DOHH2 (cell line): ENCODE data around the gene ITGA11.

ENCODE experiments used
- H3F3A ChIP-seq: fragments of 200-600 bp; sonication (generic), shearing (Covaris generic); 2 replicates; pipeline ENCODE4 v1.6.0; 2016; ENCODE audit warnings: antibody characterized with exemption, mild to moderate bottlenecking; ENCODE audit not compliant: control insufficient read depth, insufficient read depth
- H3K27ac ChIP-seq: fragments of 200-600 bp; sonication (generic); 2 replicates; pipeline ENCODE4 v1.5.1; 2014; ENCODE audit warnings: low read depth, mild to moderate bottlenecking, low read length, moderate library complexity
- H3K27me3 ChIP-seq: fragments of 200-600 bp; sonication (generic); 2 replicates; pipeline ENCODE4 v1.6.1; 2014; ENCODE audit warnings: mild to moderate bottlenecking, low read length, mixed read lengths; ENCODE audit not compliant: control insufficient read depth
- H3K36me3 ChIP-seq: fragments of 200-600 bp; sonication (generic); 2 replicates; pipeline ENCODE4 v1.6.1; 2014; ENCODE audit warnings: mild to moderate bottlenecking, low read length, moderate library complexity, mixed read lengths; ENCODE audit not compliant: control insufficient read depth
- H3K4me1 ChIP-seq: fragments of 200-600 bp; sonication (generic); 2 replicates; pipeline ENCODE4 v1.6.1; 2014; ENCODE audit warnings: mild to moderate bottlenecking, low read length, mixed read lengths; ENCODE audit not compliant: control insufficient read depth
- H3K4me2 ChIP-seq: fragments of 200-600 bp; sonication (generic); 2 replicates; pipeline ENCODE4 v1.6.0; 2014; ENCODE audit warnings: mild to moderate bottlenecking, low read length, moderate library complexity
- H3K4me3 ChIP-seq: fragments of 200-600 bp; sonication (generic); 2 replicates; pipeline ENCODE4 v1.5.1; 2014; ENCODE audit warnings: mild to moderate bottlenecking, low read length, mixed read lengths
- H3K79me2 ChIP-seq: fragments of 200-600 bp; sonication (generic); 2 replicates; pipeline ENCODE4 v1.6.1; 2014; ENCODE audit warnings: mild to moderate bottlenecking, low read length, mixed read lengths; ENCODE audit not compliant: control insufficient read depth
- H3K9me2 ChIP-seq: fragments of 200-600 bp; sonication (generic); replicated peaks from 2 replicates; pipeline ENCODE4 v1.6.1; 2014; ENCODE audit warnings: mild to moderate bottlenecking, low read length, mixed read lengths; ENCODE audit not compliant: control insufficient read depth
- H3K9me3 ChIP-seq: fragments of 200-600 bp; sonication (generic); 2 replicates; pipeline ENCODE4 v1.6.1; 2014; ENCODE audit warnings: antibody characterized with exemption, low read length, mixed read lengths; ENCODE audit not compliant: control insufficient read depth, insufficient read depth
- H4K20me1 ChIP-seq: fragments of 200-600 bp; sonication (generic); 2 replicates; pipeline ENCODE4 v1.6.0; 2014; ENCODE audit warnings: low read depth, mild to moderate bottlenecking, antibody characterized with exemption, low read length, moderate library complexity; ENCODE audit not compliant: control insufficient read depth, insufficient read depth
- CTCF ChIP-seq: fragments of 200-600 bp; sonication (generic); IDR thresholded peaks from one replicate; pipeline ENCODE4 v1.5.1; 2014; ENCODE audit warnings: antibody characterized with exemption, mild to moderate bottlenecking, low read depth, low read length; ENCODE audit not compliant: poor library complexity, severe bottlenecking
- EZH2phosphoT487 ChIP-seq: fragments of 200-600 bp; sonication (generic); IDR thresholded peaks from 2 replicates; pipeline ENCODE4 v1.6.1; 2017; ENCODE audit warnings: borderline replicate concordance, mild to moderate bottlenecking, antibody characterized with exemption, low read length, moderate library complexity, mixed read lengths

Gene ITGA11

GRCh38 chr15:68278345-68278594, 153.7 kb downstream of the ITGA11 start:
- Histone ChIP-seq H3K9me2 (no peaks in the 10 kb centered on the region), H3K4me2 (peak overlapping the region; percentile 76), H3F3A (no peaks in the 10 kb centered on the region), H3K4me1 (peaks cover 44% of the 10 kb centered on the region), H3K27ac (peak overlapping the region; percentile 85), H3K36me3 (peaks cover 31% of the 10 kb centered on the region), H3K27me3 (no peaks in the 10 kb centered on the region), H3K79me2 (peaks cover 54% of the 10 kb centered on the region), H3K4me3 (peak overlapping the region; percentile 79), H4K20me1 (peaks cover 27% of the 10 kb centered on the region), H3K9me3 (no peaks in the 10 kb centered on the region)
- TF ChIP-seq CTCF (peak; percentile 51), EZH2phosphoT487 (no peak)

GRCh38 chr15:68277603-68278344, 154.2 kb downstream of the ITGA11 start, which contains the start of gene FEM1B:
FEM1B (plus strand) TSS chr15:68277745; CDS start chr15:68278418, 673 bp downstream.
- Histone ChIP-seq H3K4me2 (peak within 1 kb of the TSS; percentile 76), H3K4me1 (peaks cover 44% of the 10 kb centered on the region), H3K79me2 (peaks cover 49% of the 10 kb centered on the region), H3K27me3 (no peaks in the 10 kb centered on the region), H3K9me2 (no peaks in the 10 kb centered on the region), H3K4me3 (peak within 1 kb of the TSS; percentile 79), H4K20me1 (peaks cover 27% of the 10 kb centered on the region), H3K9me3 (no peaks in the 10 kb centered on the region), H3F3A (no peaks in the 10 kb centered on the region), H3K36me3 (peaks cover 26% of the 10 kb centered on the region), H3K27ac (peak within 1 kb of the TSS; percentile 85)
- TF ChIP-seq CTCF (no peak), EZH2phosphoT487 (no peak)

GRCh38 chr15:68277131-68277602, 154.8 kb downstream of the ITGA11 start:
- H3K4me1 ChIP-seq = peaks cover 44% of the 10 kb centered on the region
- TF ChIP-seq CTCF = no peak
- TF ChIP-seq EZH2phosphoT487 = no peak
- no peaks in the 10 kb centered on the region for H3K9me2 ChIP-seq
- no peaks in the 10 kb centered on the region for H3K9me3 ChIP-seq
- peak overlapping the region; percentile 76 for H3K4me2 ChIP-seq
- peaks cover 43% of the 10 kb centered on the region for H3K79me2 ChIP-seq
- H3F3A ChIP-seq = no peaks in the 10 kb centered on the region
- H3K27me3 ChIP-seq = no peaks in the 10 kb centered on the region
- peaks cover 24% of the 10 kb centered on the region for H4K20me1 ChIP-seq
- peak overlapping the region; percentile 85 for H3K27ac ChIP-seq
- H3K36me3 ChIP-seq = peaks cover 25% of the 10 kb centered on the region
- H3K4me3 ChIP-seq = peak overlapping the region; percentile 79
